Neural cell (in vitro differentiated cells): Measurements from ENCODE around the gene SCGN.

Experiments
- TAF1 ChIP-seq: IDR thresholded peaks from 2 replicates; pipeline ENCODE4 v1.6.1; 2012; ENCODE audit warnings: low read depth
- TF ChIP-seq, protein P1 (sequence below): fragments of 450-650 bp; IDR thresholded peaks from 2 replicates; pipeline ENCODE4 v1.5.1; 2014; ENCODE audit warnings: antibody characterized with exemption, mild to moderate bottlenecking, moderate library complexity; ENCODE audit not compliant: poor library complexity, severe bottlenecking

DNA sequence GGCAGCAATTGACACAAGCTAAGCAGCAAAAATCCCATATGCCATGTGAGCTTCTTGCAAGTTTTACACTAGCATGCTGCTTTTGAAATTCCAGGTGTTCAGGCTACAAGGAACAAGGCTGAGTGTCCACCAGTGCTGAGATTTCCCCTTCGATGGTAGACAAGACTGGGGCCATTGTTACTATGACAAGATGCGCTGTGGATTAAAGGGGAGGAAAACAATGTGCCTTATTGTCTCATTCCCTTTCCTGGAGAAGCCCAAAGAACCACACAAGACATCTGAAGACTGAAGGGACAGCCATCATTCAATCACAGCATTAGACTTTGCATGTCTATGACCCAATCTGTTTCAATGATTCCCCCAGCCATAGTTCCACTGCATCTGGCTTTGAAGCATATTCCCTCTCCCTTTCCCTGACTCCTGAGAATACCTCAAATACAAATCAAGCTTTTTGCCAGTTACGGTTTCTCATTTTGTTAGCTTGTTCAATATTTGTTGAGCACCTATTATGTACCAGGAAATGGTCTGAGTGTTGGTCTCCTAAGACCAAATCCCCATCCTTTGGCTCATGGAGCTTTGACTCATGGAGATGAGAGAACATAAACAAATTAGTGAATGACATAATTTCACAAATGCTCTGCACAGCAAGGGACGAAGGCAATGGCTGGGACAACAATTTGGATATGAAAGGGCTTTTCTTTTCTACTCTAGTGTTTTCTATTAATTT is 23.4 kb upstream of the SCGN start:
- TF ChIP-seq, protein P1, sequence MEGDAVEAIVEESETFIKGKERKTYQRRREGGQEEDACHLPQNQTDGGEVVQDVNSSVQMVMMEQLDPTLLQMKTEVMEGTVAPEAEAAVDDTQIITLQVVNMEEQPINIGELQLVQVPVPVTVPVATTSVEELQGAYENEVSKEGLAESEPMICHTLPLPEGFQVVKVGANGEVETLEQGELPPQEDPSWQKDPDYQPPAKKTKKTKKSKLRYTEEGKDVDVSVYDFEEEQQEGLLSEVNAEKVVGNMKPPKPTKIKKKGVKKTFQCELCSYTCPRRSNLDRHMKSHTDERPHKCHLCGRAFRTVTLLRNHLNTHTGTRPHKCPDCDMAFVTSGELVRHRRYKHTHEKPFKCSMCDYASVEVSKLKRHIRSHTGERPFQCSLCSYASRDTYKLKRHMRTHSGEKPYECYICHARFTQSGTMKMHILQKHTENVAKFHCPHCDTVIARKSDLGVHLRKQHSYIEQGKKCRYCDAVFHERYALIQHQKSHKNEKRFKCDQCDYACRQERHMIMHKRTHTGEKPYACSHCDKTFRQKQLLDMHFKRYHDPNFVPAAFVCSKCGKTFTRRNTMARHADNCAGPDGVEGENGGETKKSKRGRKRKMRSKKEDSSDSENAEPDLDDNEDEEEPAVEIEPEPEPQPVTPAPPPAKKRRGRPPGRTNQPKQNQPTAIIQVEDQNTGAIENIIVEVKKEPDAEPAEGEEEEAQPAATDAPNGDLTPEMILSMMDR, result no peak
- no peak for TF ChIP-seq TAF1
